Retinal pigment epithelial cell (primary cell): ENCODE measurements around the gene KIF16B.

Source experiments
- DNase-seq: peaks from one replicate; pipeline ENCODE4 v3.0.0-alpha.2; 2010; ENCODE audit warnings: low read depth
- H3K4me3 ChIP-seq: 2 replicates; pipeline ENCODE4 v1.5.1; 2011; ENCODE audit warnings: mild to moderate bottlenecking, low read length, control low read depth, moderate library complexity
- TF ChIP-seq, protein P1 (sequence below): conservative IDR thresholded peaks from 2 replicates; pipeline ENCODE4 v1.5.1; 2011; ENCODE audit warnings: low read depth, low read length, control low read depth, inconsistent platforms

The KIF16B gene

GRCh38 chr20:16617056-16617455, 43.8 kb upstream of the KIF16B start:
- no peak overlapping the region for H3K4me3 ChIP-seq
- TF ChIP-seq, protein P1, sequence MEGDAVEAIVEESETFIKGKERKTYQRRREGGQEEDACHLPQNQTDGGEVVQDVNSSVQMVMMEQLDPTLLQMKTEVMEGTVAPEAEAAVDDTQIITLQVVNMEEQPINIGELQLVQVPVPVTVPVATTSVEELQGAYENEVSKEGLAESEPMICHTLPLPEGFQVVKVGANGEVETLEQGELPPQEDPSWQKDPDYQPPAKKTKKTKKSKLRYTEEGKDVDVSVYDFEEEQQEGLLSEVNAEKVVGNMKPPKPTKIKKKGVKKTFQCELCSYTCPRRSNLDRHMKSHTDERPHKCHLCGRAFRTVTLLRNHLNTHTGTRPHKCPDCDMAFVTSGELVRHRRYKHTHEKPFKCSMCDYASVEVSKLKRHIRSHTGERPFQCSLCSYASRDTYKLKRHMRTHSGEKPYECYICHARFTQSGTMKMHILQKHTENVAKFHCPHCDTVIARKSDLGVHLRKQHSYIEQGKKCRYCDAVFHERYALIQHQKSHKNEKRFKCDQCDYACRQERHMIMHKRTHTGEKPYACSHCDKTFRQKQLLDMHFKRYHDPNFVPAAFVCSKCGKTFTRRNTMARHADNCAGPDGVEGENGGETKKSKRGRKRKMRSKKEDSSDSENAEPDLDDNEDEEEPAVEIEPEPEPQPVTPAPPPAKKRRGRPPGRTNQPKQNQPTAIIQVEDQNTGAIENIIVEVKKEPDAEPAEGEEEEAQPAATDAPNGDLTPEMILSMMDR, result no peak
- DNase-seq, result no peak

- TF ChIP-seq, protein P1, result no peak
- no peak overlapping the region for H3K4me3 ChIP-seq
- DNase-seq, result no peak
These were observed 43.1 kb upstream of the KIF16B start for GRCh38 chr20:16616317-16616716.

DNA sequence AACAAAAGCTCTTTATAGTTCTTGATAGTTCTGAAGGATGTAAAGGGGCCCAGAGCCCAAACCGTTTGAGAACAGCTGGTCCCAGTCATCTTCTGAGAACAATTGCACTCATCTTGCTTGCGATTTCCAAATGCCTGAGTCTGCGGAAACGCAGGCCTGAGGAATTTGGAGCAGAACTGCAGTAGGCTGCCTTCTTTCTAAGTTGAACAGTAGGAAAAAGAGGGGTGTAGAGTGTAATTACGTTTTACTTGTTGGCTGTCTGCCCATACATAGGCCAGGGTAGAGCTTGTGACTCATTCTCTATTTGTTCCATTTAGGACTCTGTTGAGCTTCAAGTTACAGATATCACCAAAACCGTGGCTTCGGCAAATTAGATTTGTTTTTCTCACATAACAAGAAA, 42.0 kb upstream of the KIF16B start:
- DNase-seq, result peak; percentile 15
- H3K4me3 ChIP-seq, result no peak overlapping the region
- TF ChIP-seq, protein P1, result no peak

DNA sequence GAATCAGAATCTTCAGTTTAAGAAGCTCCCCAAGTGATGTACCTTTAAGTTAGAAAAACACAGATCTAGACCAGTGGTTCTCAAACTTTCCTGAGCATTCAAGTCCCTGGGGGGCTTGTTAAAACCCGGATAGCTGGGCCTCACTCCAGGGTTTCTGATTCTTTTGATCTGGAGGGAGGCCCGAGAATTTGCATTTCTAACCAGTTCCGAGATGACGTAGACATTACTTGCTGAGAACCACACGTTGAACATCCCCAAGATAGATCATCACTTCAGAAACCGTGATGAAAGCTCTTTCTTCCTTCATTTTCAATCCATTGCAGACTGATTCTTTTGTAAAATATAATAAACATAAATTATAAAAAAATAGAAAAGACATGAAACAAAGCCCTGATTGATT, 40.7 kb upstream of the KIF16B start:
- TF ChIP-seq, protein P1, result no peak
- H3K4me3 ChIP-seq, result no peak overlapping the region
- DNase-seq, result no peak

GRCh38 chr20:16612706-16613105, 39.5 kb upstream of the KIF16B start:
- TF ChIP-seq, protein P1, result no peak
- DNase-seq, result no peak
- H3K4me3 ChIP-seq, result no peak overlapping the region

DNA sequence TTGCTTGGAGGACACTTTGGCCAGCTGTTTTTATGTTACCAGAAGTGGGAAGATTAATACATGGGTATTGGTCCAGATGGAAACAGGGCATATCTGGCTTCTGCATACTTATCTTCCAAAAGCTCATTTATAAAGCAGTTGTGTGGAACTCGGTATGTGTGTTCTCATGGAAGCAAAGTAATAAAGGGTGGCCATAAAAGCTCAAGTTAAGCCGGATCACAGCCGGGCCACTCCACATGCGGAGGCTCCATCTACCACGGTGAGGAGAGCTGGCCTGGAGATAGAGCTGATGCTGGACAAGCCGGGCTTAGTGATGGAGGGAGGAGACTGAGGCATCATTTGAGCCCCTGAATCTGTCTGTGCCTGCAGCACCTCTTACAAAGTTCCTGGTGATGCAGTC, 38.6 kb upstream of the KIF16B start:
- TF ChIP-seq, protein P1, result no peak
- H3K4me3 ChIP-seq, result no peak overlapping the region
- no peak for DNase-seq

DNA sequence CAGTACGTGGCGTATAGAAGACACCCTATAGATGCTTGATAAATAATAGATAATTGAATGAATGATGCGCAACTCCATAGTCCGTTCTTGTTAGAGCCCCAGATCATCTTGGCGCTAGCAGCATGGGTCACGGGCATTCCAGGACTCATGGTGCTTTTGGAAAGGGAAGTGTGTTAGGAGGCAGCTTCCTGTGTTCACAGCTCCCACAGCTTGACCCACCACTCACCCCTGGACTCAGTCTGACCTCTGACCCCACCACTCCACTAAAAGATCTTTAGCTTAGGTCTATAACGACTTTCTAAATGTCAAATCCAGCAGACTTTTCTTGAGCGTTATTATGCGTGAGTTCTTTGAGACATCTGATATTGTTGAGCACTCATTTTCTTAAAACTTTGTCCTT, 35.8 kb upstream of the KIF16B start:
- TF ChIP-seq, protein P1, result no peak
- no peak for DNase-seq
- no peak overlapping the region for H3K4me3 ChIP-seq
